HG03108 (cell line): Measurements from ENCODE around the gene APOL1.

ENCODE experiments used
- ATAC-seq: cut with Tn5 transposase; IDR thresholded peaks from one replicate; pipeline ENCODE4 v1.9.1; 2021; ENCODE audit warnings: moderate library complexity; ENCODE audit not compliant: unreplicated experiment

Gene APOL1

DNA sequence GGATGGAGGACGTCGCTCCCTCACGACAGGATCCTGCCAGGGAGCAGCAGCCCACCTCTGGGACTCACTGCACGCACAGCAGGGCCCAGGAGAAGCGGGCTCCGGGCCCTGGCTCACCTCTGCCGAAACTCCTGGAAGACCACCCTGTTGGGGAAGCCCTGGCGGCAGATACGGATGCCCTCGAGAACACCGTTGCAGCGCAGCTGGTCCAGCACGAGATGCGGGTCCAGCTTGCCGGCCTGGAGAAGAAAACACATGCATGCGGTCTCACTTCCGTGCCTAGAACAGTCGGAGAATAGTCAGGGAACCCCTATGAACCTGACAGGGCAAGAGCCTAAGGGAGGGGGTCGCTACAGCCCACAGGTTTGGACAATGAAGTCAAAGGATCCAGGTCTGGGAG, 52.9 kb downstream of the APOL1 start:
- ATAC-seq: no peak

DNA sequence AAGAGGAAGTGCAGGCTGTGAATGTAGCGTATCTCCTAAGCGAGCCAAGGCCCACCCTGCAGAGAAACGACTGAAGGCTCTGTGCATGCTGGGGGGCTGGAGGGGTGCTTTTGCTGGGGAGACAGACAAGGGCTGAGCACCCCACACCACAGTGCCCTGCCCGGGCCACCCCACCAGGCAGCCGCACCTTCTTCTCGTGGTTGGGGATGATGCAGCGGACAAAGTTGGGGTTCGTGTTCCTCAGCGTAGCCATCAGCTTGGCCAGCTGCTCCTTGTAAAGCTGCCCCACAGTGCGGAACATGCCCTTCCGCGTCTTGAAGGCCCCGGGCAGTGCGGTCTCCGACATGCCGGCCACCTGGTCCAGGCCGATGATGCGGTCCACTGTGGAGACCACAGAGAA, 53.3 kb downstream of the APOL1 start:
- no peak for ATAC-seq

DNA sequence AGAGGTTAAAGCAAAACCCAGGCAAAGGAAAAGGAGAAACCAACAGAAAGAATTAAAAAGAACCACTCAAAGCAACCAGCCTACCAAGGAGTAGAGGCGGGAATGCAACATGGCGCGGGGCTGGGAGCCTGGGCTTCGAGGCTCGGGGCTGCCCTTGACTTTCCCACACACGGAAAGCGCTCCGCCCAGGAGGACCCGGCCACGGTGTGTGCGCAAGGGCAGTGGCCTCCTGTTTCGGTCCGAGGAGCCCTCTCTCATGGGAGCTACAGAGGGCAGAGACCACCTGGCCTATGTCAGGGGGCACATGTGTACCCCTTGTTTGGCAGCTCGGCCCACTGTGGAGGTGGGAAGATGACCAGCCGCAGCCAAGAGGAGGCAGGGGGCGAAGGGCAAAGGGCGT, 55.9 kb downstream of the APOL1 start:
- no peak for ATAC-seq

DNA sequence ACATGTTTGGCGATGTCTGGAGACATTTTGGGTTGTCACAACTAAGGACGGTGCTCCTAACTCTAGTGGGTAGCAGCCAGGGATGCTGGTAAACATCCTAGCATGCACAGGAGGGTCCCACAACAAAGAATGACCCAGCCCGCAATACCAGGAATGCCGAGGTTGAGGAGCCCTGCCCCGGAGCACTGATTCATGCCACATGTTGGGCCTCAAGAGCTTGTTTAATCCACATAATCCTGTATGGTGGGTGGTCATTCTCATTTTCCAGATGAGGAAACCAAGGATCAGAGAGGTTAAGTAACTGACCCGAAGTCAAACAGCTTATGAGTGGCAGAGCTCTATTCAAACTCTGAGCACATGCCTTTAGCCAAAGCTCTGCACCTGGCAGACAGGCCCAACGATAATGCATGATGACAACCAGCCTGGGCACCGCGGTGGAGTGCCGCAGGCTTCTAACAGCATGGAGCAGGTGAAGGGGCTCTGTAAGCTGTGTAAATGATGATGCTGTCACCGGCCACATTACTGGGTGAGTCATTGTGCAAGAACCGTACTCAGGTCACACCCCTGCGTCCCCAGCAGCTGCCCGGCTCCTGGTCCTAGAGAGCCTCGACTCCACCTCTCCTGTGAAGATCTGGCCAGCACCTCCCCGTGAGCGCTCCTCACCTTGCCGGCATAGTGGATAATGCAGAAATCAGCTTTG, 58.6 kb downstream of the APOL1 start:
- no peak for ATAC-seq

DNA sequence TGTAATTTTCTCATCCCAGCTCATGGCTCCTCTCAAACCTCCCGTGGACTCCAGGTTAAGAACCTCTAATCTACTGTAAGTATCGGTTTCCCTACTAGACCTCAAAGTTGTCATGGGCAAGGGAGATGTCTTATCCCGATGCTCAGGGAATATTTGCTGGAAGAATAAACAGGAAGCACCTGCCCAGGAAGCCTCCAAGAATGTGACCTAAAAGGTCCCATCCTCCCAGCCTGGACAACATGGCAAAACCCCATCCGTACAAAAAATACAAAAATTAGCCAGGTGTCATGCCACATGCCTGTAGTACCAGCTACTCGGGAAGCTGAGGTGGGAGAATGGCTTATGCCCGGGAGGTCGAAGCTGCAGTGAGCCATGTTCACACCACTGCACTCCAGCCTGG, 62.4 kb downstream of the APOL1 start:
- ATAC-seq: no peak

DNA sequence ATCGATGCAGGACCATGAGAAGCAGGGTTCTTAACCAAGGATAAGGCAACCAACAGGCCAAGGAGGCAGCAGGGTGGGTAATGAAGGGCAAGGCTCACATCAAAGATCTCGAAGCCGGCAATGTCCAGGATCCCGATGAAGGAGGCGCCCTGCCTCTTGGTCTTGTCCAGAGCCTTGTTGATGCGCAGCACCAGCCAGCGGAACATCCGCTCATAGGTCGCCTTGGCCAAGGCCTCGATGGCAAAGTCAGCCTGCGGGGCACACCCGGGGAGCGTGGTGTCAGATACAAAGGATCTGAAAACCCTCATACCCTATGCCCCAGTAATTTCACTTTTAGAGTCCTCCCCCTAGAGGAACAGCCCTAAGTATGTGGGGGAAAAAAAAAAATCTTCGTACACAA, 63.5 kb downstream of the APOL1 start:
- no peak for ATAC-seq
